DLD1 (cell line): ENCODE data around the gene ALOX15B.
"Not testable (repeated sequence)": the region's sequence is repeated elsewhere in the genome, so short reads cannot be mapped to it uniquely, and the experiment has no call there.

Source experiments
- in situ Hi-C: cut with HindIII; loops from 2 replicates; pipeline ENCODE4 v1.10.0; 2017; ENCODE audit warnings: low sequenced_read_pairs

Gene ALOX15B

DNA sequence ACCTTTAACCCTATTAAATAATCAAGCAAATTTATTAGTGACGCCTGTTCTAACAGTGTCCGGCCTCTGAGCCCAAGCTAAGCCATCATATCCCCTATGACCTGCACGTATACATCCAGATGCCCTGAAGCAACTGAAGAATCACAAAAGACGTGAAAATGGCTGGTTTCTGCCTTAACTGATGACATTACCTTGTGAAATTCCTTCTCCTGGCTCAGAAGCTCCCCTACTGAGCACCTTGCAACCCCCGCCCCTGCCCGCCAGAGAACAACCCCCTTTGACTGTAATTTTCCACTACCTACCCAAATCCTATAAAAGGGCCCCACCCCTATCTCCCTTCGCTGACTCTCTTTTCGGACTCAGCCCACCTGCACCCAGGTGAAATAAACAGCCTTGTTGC, 23.0 kb downstream of the ALOX15B start:
- in situ Hi-C loops, result not testable (repeated sequence)

DNA sequence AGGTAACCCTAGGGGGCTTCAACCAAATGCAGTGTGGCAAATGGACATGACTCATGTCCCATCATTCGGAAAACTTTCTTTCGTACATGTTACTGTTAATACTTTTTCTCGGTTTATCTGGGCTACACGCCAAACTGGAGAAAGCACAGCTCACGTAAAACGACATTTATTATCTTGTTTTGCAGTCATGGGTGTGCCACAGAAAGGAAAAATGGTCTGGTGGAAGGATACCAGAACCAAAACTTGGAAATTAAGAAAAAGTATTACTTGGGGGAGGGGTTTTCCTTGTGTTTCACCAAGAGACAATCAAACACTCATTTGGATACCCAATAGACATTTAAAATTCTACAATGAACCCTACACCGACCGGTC, 23.6 kb downstream of the ALOX15B start:
- in situ Hi-C loops, result no loop called here

DNA sequence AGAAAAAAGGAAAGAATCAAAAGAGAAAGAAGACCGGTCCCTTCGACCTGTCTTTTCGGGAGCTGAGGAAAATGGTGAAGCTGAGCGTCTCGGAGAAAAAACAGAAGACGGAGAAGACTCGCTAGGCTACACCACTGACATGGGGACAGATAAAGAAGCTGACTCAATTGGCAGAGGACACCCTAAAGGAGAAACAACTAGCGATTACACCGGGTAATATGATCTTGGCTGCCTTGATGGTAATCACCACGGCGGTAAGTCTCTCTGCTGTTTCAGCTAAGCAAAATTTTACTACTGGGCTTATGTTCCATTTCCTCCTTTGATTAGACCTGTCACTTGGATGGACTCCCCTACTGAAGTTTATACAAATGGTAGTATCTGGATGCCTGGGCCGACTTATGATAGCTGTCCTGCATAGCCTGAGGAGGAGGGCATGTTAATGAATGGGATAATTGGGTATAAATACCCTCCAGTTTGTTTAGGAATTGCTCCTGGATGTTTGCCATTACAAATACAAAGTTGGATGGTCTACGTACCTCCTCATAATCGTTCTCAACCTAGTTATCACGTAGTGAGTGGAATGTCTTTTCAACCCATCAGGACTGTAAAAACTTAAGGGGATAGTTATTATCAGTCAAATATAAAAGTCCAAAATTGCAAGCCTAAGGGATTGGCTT, 24.1 kb downstream of the ALOX15B start:
- in situ Hi-C loops, result no loop called here

DNA sequence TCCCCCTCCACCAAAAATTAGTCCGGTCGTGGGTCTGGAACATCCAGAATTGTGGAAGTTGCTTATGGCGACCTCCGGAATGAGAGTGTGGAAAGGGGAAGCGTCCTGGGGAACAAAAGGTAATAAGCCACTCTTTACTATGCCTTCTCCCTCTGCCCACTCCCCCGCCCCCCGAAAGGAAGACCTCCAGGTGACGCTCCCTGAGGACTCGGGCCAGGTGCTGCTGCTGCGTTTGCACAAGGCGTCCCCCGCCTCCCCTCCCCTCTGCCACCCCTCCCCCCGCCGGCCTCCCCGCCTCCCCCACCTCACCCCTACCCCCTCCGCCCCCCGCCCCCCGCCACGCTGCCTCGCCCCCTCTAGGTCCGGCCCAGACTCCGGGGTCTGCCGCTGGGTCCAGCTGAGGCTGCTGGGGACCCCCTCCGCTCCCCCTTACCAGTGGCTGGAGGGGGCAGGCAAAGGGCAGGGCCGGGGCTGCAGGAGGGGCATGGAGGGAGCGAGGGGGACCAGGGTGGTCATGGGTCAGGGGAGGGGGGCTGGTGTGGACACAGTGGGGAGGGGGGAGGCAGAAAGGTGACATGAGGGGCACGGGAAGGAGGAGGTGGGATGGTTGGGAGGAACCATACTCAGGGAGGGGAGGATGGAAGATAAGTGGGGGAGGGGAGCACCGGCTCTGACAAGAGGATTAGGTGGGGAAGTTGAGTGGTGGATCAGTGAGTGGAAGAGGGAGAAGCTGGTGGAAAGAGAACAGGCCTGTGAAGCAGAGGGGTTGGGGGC, 25.1 kb downstream of the ALOX15B start:
- in situ Hi-C loops, result no loop called here

DNA sequence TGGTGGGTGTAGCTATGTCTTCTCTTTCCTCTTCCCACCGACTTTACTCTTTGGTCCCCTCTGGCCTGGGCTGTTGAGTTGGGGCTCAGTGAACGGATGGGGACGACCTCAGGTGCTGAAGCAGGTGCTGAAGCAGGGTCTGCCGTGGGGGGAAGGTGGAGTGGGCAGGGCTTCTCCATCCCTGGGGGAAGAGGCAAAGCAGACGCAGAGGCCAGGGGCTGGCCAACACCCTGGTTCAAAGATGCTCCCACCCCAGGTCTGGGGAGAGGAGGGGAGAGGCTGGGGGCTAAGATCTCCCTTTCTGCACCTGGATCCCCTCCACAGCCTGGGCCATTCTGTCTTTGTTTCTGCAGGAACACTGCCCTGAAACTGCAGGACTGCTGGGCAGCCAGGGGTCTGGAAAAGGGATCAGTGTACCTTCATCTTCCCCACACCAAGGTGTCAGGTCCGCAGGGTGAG, 25.7 kb downstream of the ALOX15B start:
- in situ Hi-C loops, result no loop called here

DNA sequence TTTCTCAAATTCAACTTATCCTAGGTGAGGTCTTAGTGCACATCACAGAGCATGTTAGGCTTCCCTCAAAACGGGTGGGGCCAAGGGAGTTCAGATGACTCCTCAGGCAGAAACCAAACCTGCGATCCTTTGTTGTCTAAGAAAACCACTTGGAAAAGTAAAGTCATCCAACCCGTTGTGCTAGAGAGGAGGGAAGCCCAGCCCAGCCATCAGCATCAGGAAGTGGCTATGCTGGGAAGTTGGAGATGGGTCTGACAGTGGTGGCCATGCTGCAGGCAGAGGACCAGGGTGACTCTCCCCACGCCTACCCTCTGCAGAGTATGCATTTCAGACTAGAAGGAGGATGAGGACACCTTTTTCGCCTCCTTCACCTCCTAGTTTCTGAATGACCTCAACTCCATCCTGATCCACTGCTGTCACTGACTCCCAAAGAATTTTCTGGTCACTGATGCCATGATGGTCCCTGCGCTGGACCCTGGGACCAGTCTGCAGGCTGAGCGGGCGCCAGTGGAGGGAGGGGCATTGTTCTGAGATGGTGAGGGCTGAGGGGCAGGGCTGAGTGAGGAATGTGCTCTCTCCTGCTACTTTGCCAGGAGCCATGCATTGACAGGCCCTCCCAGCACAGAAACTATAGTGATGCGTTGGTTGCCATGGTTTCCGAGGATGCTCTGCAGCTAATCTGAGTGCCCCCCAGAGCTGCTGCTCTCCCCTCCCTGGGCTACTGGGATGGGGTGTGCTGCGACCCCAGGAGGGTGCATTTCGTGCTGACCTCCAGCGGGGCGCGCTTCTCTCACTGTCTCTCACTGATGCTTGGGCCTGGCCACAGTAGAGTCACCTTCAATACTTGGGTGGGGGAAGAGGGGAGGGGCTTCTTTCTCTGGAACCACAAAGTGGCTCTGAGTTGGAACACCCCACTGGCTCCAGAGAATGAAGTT, 28.2 kb downstream of the ALOX15B start:
- in situ Hi-C loops, result no loop called here

DNA sequence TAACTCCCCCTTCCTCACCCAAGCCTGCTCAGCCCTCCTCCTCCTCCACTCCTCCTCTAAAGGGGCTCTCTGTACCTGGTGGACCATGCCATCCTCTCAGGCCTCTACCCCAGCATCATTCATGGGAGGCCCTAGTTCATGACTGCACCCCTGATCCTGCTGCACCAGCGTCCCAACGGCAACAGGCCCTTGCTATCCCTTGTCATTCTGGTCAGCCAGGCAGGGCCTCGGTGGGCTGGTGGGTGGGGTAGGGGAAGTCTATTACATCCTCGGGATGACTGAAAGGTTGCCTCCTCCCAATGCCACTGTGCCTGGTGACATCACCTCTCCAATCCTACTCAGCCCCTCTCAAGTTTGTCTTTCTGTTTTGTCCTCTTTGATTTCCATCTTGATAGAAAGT, 28.9 kb downstream of the ALOX15B start:
- in situ Hi-C loops, result no loop called here

DNA sequence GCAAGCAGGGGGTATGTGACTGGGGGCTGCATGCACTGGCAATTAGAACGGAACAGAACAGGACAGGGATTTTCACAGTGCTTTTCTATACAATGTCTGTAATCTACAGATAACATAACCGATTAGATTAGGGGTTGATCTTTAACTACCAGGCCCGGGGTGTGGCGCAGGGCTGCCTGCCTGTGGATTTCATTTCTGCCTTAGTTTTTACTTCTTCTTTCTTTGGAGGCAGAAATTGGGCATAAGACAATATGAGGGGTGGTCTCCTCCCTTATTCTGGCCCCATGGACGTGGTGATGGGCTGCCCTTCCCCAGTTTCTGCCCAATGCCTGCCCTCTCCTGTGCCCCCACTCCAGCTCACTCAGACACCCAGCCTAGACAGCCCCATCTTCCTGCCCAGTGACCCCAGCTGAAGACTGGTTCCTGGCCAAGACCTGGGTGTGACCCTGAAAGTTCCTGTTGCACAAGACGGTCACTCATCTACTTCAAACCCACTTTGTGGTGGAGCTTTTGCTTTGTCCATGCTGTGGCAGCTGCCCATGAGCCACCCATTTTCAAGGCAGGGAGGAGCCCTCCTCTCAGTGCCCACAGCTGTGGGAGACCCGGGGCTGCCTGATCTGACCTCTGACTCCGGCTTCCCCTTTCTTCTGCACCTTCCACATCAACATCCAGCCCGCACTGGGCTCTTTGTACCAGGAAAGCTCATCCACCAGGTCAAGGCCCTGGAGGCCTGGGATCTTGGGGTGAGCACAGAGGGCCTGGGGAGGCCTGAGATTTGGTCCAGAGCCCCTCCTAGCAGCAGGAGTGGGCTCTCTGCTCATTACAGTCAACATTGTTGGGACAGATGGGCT, 30.1 kb downstream of the ALOX15B start:
- in situ Hi-C loops, result no loop called here

DNA sequence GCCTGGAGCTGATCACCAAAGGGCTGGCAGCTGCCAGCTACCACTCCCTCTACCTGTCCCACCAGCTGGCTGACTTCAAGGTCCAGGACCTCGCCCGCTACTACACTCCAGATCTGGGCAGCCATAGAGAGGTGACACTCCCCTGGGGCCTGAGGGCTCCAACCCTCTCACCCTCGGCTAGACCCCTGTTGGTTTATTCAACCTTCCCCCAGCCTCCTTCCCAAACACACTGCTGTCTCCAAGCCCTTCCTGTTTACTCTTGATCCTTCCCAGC, 30.7 kb downstream of the ALOX15B start:
- in situ Hi-C loops, result no loop called here

DNA sequence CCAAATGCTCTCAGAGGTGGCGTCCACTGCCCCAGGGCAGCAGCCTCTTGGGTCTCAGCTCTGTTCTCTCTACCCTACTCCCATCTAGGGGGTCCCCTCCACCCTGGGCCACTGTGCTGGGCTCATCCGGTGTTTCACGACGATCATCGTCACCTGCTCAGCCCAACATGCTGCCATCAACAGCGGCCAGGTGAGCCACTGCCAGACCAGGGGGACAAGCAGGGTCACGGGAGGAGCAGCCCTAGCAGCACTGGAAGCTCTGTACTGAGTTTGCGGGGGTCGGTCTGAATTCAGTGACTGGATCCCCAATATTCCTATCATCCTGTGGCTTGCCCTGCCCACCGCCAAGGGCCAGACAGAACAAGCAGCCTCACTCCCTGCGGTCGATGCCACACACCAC, 32.6 kb downstream of the ALOX15B start:
- in situ Hi-C loops, result no loop called here

DNA sequence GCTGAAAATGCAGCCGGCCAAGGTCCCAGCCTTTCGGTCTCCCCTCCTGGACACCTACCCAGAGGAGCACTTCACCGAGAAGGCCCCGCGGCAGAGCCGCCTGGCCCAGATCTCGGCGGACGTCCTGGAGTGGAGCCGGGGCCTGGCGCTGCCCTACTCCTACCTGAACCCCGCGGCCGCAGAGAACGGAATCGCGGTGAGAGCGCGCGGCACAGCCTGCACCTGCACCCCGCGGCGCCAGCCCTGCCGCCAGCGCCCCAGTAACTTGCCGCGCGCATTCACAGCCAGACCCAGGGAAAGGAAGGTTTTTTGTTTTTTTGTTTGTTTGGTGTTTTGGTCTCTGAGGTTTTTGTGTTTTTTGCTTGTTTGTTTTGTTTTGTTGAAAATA, 33.5 kb downstream of the ALOX15B start:
- in situ Hi-C loops, result no loop called here

DNA sequence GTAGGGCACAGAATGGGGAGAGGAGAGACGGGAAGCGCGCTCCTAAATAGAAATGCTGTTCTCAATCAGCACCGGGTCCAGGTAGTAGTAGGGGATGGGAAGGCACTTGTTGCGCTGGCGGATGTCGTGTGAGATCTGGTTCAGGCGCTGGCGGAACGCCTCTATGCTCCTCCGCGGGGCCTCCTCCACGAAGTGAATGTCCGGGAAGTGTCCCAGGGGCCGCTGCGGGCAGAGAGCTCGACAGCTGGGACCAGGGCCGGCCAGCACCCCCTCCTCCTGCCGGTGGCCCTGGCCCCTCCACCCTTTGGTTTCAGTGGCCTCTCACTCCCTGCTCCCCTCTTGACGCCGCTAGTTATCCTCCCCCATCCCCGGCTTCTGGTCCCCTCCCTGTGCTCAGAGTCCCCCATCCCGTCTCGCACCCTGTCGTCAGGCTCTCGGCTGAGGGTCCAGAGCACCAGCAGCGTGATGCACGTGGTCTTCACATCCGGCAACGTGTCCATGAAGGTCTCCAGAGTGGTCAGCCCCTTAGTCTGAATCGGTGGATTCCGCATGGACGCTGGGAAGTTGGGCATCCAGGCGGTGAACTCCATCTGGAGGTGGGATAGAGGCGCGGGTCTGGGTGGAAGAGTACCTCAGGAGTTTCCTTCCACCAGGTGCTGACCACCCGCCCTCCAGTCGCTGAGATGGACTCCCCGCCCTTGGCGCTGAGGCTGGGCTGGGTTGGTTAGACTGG, 34.0 kb downstream of the ALOX15B start:
- in situ Hi-C loops, result no loop called here

DNA sequence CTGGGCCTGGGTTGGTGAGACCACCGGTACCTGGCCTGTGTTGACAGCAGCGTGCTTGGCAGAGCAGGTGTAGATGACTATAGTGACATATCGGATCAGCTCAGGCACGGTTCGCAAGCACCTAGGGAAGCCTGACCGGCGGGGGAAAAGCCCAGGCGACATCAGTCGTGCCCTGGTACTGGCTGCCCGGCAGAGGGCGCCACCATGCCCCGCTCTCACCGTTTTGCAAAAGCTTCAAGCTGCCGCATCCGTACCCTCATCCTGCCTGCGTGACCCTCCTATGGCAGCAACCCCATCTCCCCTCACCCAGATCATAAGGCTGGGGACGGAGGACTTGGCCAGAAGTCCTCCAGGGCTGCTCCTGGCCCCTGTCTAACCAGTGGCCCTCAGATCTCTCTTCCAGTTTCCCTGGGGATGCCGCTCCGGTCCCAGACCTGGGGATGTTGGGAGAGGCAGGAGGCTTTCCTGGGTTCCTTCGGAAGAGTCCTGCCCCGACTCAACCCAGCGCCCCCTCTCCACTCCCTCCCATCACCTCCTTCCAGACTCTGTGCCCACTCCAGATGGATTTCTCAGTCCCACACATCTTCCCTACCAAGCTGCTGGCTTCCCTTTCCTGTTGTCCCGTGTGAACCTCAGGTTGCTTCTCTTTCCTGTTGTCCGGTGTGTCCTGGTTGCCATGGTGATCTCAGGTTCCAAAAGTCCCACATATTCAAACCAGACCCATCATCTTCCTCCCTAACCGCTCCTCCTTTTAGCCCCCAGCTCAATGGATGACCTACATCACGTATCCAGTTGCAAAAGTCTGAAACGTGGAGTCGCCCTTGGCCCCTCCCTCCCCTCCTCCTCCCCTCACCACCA, 35.0 kb downstream of the ALOX15B start:
- in situ Hi-C loops, result no loop called here

DNA sequence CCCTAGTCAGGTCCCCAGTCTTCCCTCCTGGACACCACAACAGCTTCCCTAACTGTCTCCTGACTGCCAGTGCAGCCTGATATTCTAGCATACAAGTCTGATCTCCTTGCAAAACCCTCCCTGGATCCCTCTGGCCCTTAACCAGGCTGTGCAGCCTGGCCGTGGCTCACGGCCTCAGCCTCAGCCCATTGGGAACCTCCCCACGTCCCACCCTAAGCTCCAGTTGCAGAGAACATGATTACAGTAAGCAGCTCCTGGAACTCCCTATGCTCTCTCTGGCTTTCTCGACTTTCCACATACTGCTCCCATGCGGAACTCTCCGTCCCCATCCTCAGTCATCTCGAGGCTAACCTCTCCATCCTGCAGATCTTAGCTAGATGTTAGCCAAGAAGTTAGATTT, 35.7 kb downstream of the ALOX15B start:
- in situ Hi-C loops, result no loop called here

DNA sequence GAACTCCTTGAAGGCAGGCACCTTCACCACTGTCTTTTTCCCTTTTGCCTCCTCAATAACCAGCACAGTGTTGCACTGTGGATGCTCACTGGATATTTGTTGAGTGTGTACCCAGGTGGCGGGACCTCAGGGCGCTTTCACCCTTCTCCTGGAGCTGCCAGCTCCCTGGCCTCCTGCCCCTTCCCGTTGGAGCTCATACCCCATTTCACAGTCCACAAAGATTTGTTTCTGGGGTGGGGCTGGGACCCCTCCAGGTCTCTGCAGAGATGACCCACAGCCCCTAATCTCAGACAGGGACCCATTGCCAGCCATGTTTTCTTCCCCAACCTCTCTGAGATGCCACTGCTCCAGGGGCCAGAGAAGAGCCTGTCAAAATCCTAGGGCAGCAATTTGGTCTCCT, 36.2 kb downstream of the ALOX15B start:
- in situ Hi-C loops, result no loop called here

DNA sequence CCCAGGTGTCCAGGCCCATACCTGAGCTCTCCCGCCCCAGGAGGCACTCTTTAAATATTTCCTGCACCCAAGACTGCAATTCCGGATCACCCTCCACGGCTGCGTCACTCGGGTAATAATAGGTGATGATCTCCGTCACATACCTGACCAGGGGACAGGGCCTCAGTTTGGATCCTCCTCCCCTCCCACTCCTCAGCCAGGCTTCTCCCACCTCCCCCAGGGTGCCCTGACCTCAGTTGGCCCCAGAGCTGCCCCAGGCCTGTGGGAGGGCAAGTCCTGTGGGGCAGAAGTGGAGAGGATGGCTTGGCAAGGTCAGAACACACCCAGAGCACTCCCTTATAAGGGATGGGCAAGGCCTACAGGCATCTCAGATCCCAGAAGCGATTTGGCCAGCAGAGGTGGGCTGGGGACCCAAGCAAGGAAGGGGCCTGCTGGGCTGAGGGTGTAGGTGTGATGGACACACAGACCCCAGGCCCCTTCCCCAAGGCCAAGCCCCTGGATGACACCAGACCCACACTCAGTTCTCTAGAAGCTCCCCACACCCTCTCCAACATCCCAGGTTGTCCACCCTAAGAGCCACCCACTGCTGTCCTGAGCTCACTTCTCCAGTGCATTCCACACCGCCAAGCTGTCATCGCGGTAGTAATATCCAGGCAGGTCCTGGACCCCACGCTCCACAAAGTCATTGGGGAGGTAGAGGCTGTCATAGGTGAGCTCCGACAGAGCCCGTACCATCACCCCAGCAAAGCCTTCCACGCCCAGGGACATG, 36.9 kb downstream of the ALOX15B start:
- in situ Hi-C loops, result no loop called here

DNA sequence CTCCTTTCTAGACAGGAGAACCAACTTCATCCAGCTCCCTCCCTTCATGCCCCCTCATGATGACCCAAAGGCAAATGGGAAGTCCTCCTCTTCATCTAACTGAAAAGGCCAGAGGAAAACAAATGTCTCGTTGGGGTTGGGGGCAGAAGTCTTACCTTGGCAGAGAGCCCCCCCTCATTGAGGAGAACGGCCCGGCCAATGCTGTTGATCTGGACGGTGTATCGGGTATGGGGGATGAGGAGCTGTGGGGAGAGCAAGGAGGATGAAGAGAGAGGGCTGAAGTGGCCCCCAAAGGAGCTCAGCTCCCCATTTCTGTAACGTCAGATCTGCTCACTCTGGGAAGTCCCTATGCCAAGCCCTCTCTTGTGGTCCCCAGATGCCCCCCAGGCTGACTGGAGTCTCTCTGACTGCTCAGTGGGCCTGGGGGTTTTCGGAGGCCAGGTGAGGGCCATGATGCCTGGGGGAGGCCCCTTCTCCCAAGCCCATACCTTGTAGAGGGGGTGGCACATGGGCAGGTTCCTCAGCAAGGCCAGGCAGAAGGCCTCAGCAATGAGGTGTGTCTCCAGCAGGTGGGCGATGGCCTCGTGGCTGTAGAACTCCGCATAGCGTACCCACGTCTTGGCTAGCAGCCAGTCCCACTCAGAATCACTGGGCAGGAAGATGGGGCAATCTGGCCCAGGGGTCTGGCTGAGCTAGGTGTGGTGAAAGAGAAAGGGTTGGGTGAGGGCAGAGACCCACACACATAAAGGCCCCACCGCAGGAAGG, 37.8 kb downstream of the ALOX15B start:
- in situ Hi-C loops, result no loop called here

DNA sequence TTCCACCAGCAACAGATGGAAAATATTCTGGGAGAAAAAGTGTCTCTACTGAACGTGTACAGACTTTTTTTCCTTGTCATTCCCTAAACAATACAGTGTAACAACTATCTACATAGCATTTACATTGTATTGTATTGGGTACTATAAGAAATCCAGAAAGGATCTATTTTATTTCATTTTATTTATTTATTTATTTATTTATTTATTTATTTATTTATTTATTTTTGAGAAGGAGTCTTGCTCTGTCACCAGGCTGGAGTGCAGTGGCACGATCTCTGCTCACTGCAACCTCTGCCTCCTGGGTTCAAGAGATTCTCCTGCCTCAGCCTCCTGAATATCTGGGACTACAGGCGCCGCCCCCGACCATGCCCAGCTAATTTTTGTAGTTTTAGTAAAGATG, 39.1 kb downstream of the ALOX15B start:
- in situ Hi-C loops, result not testable (repeated sequence)
